RKO (cell line): Measurements from ENCODE around the gene TSC22D2.

Experiments
- DNase-seq: peaks from one replicate; pipeline ENCODE4 v3.0.0-alpha.2; 2016; ENCODE audit warnings: low spot score

The TSC22D2 gene

GRCh38 chr3:150408221-150409124, at the start of gene TSC22D2:
TSS of gene TSC22D2 (plus strand) at chr3:150408298. CDS start at chr3:150409351, 1,053 bp downstream.
- peak; percentile 93 for DNase-seq

DNA sequence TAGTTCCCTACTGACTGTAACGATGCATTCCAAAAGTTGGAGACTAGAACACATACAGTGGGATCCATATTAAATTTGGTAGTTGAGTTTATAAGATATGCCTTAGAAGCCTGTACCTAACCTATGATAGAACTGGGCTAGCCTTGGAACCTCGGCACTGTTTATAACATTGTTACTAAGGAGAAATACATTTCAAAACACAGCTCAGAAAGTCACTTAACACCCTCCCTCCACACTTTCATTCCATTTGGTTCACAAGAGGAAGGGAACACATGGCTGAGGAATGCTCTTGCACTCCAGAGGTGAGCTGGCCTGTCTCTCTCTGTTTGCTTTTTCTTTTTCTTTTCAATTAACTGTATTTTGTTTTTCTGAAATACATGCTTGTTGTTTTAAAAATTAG, 48.7 kb upstream of the TSC22D2 start:
- DNase-seq, result peak; percentile 32

- DNase-seq, result no peak
Observed at GRCh38 chr3:150360966-150361365, 47.1 kb upstream of the TSC22D2 start.

DNA sequence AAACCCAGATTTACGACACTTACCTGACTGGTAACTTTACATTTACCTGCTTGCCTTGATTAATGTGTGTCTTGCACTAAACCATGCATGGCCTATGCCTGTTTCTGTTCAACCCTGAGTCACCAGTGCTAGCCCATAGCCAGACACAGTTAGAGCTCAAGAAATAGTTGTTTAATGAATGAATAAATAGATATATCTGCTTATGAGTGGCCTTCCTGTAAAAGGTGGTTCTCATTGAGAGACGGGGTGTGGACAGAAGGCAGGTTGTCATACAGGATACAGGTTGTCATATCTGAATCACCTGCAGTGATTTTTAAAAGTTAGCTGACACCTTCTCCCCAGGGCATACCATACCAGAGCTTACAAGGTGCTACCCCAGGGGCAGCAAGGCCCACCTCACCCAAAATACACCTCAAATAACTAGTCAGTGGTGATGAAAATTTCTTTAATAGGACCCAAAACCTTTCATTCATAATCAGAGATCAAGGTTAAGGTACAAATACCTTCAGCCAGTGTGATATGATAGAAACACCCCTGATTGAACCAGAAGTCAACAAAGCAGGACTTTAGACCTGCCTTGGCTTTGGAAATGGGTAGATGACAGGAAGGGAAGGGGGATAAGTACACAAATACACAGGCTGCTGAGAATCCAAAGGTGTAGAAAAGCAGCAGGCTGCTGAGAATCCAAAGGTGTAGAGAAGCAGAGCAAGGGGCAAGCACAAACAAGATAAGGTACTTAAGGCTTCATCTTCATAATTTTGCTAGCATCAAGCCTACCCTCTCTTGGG, 45.4 kb upstream of the TSC22D2 start:
- DNase-seq, result no peak

- no peak for DNase-seq
Observed at GRCh38 chr3:150363420-150363819, 44.7 kb upstream of the TSC22D2 start.

DNA sequence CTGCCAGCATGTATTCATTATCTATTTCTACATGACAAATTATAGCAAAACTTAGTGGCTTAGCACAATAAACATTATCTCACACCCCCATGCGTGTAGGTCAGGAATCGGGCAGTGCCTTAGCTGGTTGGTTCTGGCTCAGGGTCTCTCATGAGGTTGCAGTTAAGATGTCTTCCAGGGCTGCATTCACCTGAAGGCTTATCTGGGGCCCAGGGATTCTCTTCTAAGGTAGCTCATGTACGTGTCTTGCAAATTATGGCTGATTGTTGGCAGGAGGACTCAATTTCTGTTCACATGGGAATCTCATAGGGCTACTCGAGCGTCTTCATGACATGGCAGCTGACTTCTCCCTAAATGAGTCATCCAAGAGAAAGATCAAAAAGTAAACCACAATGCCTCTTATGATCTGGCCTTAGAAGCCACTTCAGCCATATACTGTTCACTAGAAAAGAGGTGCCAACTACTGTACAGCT, 42.9 kb upstream of the TSC22D2 start:
- DNase-seq, result peak; percentile 76

GRCh38 chr3:150367757-150368156, 40.3 kb upstream of the TSC22D2 start:
- no peak for DNase-seq

DNA sequence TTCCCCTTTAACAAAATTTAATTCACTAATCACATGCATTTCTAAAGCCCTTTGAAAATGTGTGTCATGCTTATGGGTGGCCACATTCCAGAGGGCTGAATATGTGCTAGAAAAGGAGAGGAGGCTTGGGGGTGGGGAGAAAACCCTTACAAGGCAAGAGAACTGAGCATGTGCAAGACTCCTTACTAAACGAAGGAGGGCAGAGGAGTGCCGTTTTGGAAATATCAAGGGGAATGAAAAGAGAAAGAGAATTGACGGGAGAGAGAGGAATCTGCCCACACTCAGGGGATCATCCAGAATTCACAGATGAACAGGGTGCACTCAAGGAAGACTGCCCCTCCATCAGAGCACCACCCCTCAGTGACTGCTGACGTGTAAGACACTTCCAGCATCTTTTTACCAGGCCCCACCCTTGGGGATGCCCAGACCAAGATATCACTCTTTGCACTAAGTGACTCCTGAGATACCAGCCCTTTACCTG, 37.9 kb upstream of the TSC22D2 start:
- peak; percentile 97 for DNase-seq

DNA sequence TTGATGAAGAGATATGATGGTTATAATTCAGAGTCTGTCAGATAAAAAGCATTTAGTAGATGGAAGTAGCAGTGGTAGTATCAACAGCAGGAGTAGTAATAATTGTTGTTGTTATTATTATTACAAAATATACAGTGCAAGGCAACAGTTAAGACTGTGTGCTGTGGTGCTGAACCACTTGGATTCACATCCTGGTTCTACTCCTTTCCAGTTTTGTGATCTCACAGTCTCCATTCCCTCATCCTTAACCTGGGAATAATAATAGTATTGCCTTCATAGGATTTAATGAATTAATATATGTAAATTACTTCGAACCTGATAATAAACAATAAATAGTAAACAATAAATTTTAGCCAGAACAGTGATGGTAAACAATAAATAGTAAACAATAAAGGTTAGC, 37.1 kb upstream of the TSC22D2 start:
- peak; percentile 70 for DNase-seq

DNA sequence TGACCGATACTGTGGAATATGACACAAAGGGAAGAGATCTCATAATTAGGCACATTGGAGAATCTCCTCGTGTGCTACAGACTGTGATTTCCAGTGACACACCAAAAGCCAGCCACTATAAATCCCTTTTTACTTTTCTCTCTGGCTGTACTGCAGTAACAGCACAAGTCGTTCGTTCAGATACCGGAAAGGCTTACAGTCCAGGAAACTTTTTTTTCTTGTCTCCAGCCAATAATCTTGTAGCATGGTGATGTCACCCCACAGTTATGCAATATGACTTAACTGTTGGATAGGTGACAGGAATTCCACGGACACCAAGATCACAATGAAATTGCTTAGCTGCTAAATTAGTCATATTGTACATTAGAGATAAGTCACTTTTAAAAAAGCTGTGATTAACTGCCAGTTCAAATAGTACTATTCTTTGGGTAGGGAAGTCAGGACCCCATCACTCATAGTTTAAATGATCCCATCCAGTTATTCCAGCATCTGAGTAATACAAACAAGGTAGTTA, 36.3 kb upstream of the TSC22D2 start:
- peak; percentile 100 for DNase-seq

- no peak for DNase-seq
Observed at GRCh38 chr3:150372320-150372719, 35.8 kb upstream of the TSC22D2 start.

GRCh38 chr3:150372722-150373121, 35.4 kb upstream of the TSC22D2 start:
- peak; percentile 44 for DNase-seq

DNA sequence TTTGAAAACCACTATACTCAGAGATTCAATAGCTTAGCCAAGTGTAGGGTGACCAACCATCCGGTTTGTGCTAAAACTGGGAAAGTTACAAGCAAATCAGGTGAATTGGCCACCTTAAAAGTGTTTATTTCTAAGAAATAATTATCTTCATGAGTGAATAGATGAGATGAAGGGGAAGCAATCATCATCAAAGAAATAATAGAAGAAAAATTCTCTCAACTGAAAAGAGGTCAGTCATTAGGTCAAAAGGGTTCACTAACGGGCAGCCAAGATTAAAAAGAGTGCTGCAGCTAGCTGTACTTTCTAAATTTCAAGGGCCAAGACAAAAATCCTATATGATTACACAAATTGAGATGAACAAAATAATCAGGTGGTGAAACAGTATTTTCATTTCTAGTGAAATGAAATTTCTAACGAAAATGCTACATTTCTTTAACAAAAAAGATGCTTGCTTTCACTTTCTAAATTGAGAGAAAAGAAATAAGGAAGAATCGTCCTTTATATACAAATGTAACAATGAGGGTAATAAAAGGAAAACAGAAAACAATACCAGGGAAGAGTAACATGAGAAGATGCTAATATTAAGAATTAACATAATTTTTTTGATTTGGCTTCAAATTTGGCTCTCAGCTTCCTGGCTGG, 34.7 kb upstream of the TSC22D2 start:
- no peak for DNase-seq

- no peak for DNase-seq
Observed at GRCh38 chr3:150374975-150375374, 33.1 kb upstream of the TSC22D2 start.

- no peak for DNase-seq
Observed at GRCh38 chr3:150376001-150376848, 31.9 kb upstream of the TSC22D2 start.

DNA sequence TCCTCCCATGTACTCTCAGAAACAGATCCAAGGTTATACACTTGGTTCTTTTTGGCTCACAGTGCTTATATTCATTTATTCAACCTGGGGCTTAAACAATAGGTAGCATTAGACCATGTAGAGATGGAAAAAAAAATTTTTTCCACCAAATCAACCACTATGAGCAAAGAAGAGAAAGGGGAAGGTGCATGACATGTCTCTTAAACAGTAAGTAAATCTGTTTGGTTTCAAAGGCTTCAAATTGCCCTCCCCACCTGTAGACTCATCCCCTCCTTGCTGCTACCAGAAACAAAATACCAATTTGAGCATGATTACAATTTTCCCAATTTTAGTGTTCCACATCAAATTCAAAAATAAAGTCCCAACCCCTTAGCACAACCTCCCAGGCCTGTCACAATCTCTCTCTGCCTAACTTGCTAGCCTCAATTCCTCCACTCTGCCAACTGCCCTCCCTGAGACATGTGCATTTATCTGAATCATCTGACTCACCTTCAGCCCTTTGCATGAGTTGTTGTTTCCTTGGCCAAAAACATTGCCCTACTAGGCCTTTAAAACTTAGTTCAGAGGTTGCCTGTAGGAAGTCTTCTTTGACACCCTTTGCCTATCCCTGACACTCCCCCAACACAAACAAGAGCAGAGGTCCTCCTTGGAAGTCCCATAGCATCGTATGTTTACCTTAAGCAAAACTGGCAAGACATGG, 30.3 kb upstream of the TSC22D2 start:
- DNase-seq, result peak; percentile 34

DNA sequence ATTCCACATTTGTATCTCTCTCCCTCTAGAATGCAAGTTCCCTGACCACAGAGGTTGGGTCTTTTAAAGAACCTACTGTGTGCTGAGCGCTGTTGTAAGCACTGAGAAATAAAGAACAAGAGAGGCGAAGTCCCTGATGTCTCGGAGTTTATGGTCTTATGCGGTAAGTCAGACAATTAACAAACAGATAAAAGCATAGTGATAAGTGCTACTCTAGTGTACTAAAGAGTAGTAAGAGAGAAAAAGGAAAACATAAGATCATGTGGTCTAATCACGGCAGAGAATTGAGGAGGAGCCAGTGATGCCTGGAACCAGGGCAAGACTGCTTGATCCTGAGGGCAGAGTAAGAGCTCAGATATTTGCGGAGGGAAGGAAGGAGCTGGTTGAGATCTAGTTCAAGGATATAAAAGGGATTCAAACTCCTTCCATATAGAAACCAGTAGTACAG, 29.8 kb upstream of the TSC22D2 start:
- no peak for DNase-seq

DNA sequence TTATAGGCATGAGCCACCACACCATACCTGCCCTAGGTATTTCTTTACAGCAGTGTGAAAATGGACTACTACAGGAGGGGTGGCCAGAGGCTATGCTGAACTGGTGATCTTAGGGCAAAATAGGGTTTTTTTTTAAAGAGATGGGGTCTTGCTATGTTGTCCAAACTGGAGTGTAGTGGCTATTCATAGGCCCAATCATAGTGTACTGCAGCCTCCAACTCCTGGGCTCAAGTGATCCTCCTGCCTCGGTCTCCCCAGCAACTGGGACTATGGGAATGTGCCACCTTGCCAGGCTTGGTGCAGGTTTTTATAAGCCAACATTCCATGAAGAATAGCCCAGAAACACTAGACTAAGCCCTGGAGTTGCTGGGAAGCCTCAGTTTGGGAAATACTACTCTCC, 28.6 kb upstream of the TSC22D2 start:
- DNase-seq, result no peak

DNA sequence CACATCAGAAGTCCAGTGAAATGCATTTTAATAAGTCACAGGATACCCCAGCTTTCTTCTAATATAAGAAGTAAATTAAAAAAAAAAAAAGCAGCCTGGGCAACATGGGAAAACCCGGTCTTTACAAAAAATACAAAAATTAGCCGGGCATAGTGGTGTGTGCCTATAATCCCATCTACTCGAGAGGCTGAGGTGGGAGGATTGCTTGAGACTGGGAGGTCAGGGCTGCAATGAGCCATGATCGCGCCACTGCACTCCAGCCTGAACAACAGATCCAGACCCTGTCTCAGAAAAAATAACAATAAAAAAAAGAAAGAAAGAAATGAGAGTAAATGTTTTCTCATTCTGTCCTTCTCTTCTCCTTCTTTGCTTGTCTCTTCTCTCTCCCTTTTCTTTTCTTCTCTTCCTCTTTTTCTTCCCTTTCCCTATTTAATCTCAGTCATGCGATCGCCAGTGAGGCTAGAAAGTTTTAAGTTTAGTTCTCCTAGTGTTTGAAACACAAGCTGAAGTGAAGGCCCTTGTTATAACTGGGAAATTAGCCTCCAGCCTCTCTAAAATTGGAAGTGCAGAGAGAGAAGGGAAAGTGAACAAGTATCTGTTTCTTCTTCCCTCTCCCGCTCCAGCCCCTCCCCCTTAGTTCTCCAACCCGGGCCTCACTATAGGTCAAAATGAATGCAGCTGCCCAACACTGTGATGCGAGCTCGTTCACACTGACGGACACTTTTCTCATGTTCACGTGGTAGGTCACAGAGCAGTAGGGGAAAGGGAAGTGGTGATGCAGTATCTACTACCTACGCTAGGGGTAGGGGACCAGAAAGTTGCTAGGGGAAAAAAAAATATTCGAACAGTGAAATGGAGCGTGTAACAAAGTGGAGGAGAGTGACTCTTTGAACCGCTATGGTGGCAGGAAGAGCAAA, 23.5 kb upstream of the TSC22D2 start:
- DNase-seq, result no peak
